Measurements from ENCODE around the gene TXLNA. TPM values are rescaled to one million over a fixed set of nuclear protein-coding genes. Genes with fewer than 3 reads are reported as not detected.

The TXLNA gene
- total and polyA plus RNA-seq, 12 donors = 7.5 to 28.9 (median 16.0) TPM

DNA sequence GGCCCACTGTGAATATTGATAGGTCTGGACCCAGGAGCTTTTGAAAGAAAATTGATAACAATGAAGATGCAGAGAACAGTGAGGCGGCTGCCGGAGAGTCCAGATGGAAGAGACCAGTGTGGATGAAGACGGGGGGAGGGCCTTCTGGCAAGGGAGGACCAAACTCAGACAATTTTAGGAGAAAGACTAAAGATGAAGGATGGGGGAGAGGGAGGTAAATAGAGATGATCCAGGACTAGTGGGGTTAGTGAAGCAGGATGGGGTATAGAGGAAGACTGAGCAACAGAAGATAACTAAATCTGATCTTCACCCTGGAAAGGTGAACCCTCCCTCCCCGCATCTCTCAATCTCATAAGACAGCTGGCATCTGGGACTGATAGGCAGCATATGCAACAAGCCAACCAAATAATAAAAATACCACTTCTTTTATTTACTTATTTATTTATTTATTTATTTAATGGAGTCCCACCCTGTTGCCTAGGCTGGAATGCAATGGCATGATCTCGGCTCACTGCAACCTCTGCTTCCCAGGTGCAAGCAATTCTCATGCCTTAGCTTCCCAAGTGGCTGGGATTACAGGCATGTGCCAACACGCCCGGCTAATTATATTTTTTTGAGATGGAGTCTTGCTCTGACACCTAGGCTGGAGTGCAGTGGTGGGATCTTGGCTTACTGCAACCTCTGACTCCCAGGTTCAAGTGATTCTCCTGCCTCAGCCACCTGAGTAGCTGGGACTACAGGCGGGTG, 53.3 kb downstream of the TXLNA start:
- no peak overlapping the region for H3K4me3 ChIP-seq

DNA sequence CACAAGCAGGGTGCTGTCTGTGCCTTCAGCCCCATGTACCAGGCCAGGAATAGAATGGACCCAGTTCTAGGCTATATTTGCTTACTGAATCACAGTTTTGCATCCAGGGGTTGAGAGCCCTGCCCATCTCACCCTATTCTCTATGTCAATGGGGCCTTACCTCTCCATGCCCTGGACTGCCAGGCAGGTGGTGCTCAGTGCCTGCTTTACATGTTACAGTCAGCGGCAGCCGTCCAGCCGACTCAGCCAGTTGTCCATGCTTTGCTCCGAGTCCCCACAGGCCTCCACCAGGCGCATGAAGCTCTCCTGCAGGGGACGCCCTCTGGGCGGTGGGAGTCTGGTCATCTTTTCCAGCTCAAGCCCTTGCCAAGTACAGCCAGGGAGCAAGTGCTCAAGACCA, 55.3 kb downstream of the TXLNA start:
- Histone ChIP-seq H3K27ac (no peak overlapping the region), H3K9me3 (no peaks in the 10 kb centered on the region), H3K27me3 (no peaks in the 10 kb centered on the region), H3K4me1 (peaks cover 0 to 19% (median 2%) of the 10 kb centered on the region in 9 donors), H3K36me3 (peaks cover 0 to 77% (median 24%) of the 10 kb centered on the region in 9 donors), H3K4me3 (no peak overlapping the region)
- ATAC-seq (peak in 1 of 8 donors; percentile 14), DNase-seq (no peak)
- TF ChIP-seq, protein P1, sequence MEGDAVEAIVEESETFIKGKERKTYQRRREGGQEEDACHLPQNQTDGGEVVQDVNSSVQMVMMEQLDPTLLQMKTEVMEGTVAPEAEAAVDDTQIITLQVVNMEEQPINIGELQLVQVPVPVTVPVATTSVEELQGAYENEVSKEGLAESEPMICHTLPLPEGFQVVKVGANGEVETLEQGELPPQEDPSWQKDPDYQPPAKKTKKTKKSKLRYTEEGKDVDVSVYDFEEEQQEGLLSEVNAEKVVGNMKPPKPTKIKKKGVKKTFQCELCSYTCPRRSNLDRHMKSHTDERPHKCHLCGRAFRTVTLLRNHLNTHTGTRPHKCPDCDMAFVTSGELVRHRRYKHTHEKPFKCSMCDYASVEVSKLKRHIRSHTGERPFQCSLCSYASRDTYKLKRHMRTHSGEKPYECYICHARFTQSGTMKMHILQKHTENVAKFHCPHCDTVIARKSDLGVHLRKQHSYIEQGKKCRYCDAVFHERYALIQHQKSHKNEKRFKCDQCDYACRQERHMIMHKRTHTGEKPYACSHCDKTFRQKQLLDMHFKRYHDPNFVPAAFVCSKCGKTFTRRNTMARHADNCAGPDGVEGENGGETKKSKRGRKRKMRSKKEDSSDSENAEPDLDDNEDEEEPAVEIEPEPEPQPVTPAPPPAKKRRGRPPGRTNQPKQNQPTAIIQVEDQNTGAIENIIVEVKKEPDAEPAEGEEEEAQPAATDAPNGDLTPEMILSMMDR (IDR thresholded peaks at IDR 0.05) = no peak
- intact Hi-C loops (cut with DNase I) = loop anchor here in 1 of 10 donors (5.0 kb wide), 1 partner anchor 93 kb away; no protein-coding TSS in a partner anchor
- WGBS, 2 donors = 80 to 88% methylated on average over 7 of the region's 7 CpGs

More for the DNA sequence above, 53.3 kb downstream of the TXLNA start:
- H3K4me1 ChIP-seq = peaks cover 0 to 17% (median 0%) of the 10 kb centered on the region in 9 donors
- intact Hi-C loops (cut with DNase I) = no loop called here
- no peaks in the 10 kb centered on the region for H3K9me3 ChIP-seq
- DNase-seq (no peak), ATAC-seq (no peak)
- no peak overlapping the region for H3K27ac ChIP-seq
- H3K36me3 ChIP-seq = peaks cover 0 to 93% (median 42%) of the 10 kb centered on the region in 9 donors
- TF ChIP-seq, protein P1 (IDR thresholded peaks at IDR 0.05) = no peak
- no peaks in the 10 kb centered on the region for H3K27me3 ChIP-seq
- 90 to 92% methylated on average over 8 of the region's 8 CpGs for WGBS, 2 donors

DNA sequence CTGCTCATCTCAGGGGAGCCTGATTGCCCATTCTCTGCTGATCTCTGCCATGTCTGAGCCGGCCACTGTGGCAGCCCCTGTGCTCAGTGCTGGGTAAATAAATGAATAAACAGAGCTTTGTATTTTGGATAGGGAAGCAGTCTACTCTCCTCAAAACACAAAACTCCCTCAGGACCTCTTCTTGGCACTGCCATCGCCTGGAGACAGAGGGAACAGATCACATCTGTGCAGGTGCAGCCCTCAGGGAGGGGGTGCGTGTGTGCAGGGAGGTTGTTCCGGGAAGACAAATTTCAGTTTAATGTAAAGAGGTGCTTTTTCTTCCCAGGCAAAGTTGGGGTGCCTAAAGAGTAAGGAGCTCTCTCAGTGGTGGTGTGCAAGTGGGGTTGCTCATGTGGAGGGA, 59.9 kb downstream of the TXLNA start:
- Histone ChIP-seq H3K9me3 (no peaks in the 10 kb centered on the region), H3K27me3 (peaks cover 0 to 10% (median 0%) of the 10 kb centered on the region in 7 donors), H3K36me3 (peaks cover 0 to 31% (median 0%) of the 10 kb centered on the region in 9 donors), H3K27ac (peak overlapping the region in 4 of 10 donors; percentile 81 to 96 (median 90)), H3K4me1 (peaks cover 0 to 46% (median 25%) of the 10 kb centered on the region in 9 donors), H3K4me3 (peak overlapping the region in 1 of 10 donors; percentile 86)
- intact Hi-C loops (cut with DNase I) = loop anchor here in 1 of 10 donors (5.0 kb wide), 1 partner anchor 88 kb away; no protein-coding TSS in a partner anchor
- no peak for DNase-seq
- TF ChIP-seq, protein P1 (IDR thresholded peaks at IDR 0.05) = no peak
- 52 to 68% methylated on average over 4 of the region's 4 CpGs for WGBS, 2 donors
- ATAC-seq = no peak

DNA sequence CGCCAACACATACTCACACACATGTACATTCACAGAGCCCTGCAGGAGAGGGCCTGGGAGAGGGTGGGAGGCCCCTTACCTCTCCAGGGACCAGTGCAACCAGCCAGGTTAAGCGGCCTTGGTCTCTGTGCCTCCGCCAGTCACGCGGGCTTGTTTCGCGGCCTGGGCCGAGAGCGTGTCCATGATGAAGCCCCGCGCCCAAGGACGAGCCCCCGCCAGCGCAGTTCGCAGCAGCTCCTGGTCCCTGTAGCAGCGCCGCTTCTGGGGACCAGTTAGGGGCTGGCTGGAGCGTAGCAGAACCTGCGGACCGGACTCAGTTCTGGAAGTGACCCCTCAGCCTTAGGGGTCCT, 60.3 kb downstream of the TXLNA start:
- 54 to 55% methylated on average over 20 of the region's 20 CpGs for WGBS, 2 donors
- DNase-seq (peak in 1 of 2 donors; percentile 18), ATAC-seq (peak in 3 of 8 donors; percentile 1 to 4 (median 1))
- Histone ChIP-seq H3K27ac (peak overlapping the region in 9 of 10 donors; percentile 81 to 96 (median 88)), H3K4me1 (peaks cover 0 to 46% (median 25%) of the 10 kb centered on the region in 9 donors), H3K9me3 (no peaks in the 10 kb centered on the region), H3K27me3 (peaks cover 0 to 10% (median 0%) of the 10 kb centered on the region in 7 donors), H3K4me3 (peak overlapping the region; percentile 48 to 86 (median 72)), H3K36me3 (peaks cover 0 to 27% (median 0%) of the 10 kb centered on the region in 9 donors)
- intact Hi-C loops (cut with DNase I) = loop anchor here in 2 of 10 donors (5.0 to 10.0 kb wide), 3 partner anchors 55 to 88 kb away; partner anchors contain the start of gene HDAC1 (in 1 of the 2)
- TF ChIP-seq, protein P1 (IDR thresholded peaks at IDR 0.05) = no peak
